Osteocyte (in vitro differentiated cells): ENCODE data around the gene HOOK1. TPM values are rescaled to one million over a fixed set of nuclear protein-coding genes. Genes with fewer than 3 reads are reported as not detected.
"Not testable (repeated sequence)": the region's sequence is repeated elsewhere in the genome, so short reads cannot be mapped to it uniquely, and the experiment has no call there.

Experiments
- DNase-seq: peaks from one replicate; pipeline ENCODE4 v3.0.0; 2021; ENCODE audit warnings: mixed read lengths; ENCODE audit not compliant: unreplicated experiment; ENCODE audit errors: extremely low spot score
- H3K27ac Mint-ChIP-seq: one replicate; pipeline ENCODE4 v1.8.0; 2021; ENCODE audit warnings: mild to moderate bottlenecking, mixed read lengths; ENCODE audit not compliant: unreplicated experiment
- H3K27me3 Mint-ChIP-seq: one replicate; pipeline ENCODE4 v1.8.0; 2021; ENCODE audit warnings: mixed read lengths; ENCODE audit not compliant: unreplicated experiment
- H3K36me3 Mint-ChIP-seq: one replicate; pipeline ENCODE4 v1.8.0; 2021; ENCODE audit warnings: mixed read lengths; ENCODE audit not compliant: unreplicated experiment
- H3K4me1 Mint-ChIP-seq: one replicate; pipeline ENCODE4 v1.8.0; 2021; ENCODE audit warnings: mixed read lengths; ENCODE audit not compliant: unreplicated experiment
- H3K4me3 Mint-ChIP-seq: one replicate; pipeline ENCODE4 v1.8.0; 2021; ENCODE audit warnings: mild to moderate bottlenecking, moderate library complexity, mixed read lengths; ENCODE audit not compliant: unreplicated experiment
- H3K9me3 Mint-ChIP-seq: one replicate; pipeline ENCODE4 v1.8.0; 2021; ENCODE audit warnings: mixed read lengths; ENCODE audit not compliant: unreplicated experiment
- CTCF ChIP-seq: fragments of 200-600 bp; sonication (generic); IDR thresholded peaks from 2 replicates; pipeline ENCODE4 v1.5.0; 2021; ENCODE audit warnings: antibody characterized with exemption, mild to moderate bottlenecking, moderate library complexity
- total RNA-seq: library from RNA; stranded (reverse); gene quantifications from 2 replicates; pipeline ENCODE4 v1.2.1, GENCODE V29; 2021

Gene HOOK1
- total RNA-seq, 1 donor from 2014 or later, result not detected

- H3K4me1 Mint-ChIP-seq, result peaks cover 6% of the 10 kb centered on the region
- no peaks in the 10 kb centered on the region for H3K9me3 Mint-ChIP-seq
- H3K4me3 Mint-ChIP-seq, result no peak overlapping the region
- DNase-seq, result no peak
- TF ChIP-seq CTCF, result no peak
- H3K27me3 Mint-ChIP-seq, result peaks cover 66% of the 10 kb centered on the region
- H3K27ac Mint-ChIP-seq, result no peak overlapping the region
- H3K36me3 Mint-ChIP-seq, result no peaks in the 10 kb centered on the region
These were observed 100.8 kb downstream of the HOOK1 start for GRCh38 chr1:59915516-59915915.

GRCh38 chr1:59917026-59917784 lies 102.5 kb downstream of the HOOK1 start:
- H3K4me1 Mint-ChIP-seq, result peaks cover 6% of the 10 kb centered on the region
- H3K27me3 Mint-ChIP-seq, result peaks cover 70% of the 10 kb centered on the region
- DNase-seq, result no peak
- no peak overlapping the region for H3K27ac Mint-ChIP-seq
- H3K36me3 Mint-ChIP-seq, result no peaks in the 10 kb centered on the region
- no peak overlapping the region for H3K4me3 Mint-ChIP-seq
- TF ChIP-seq CTCF, result no peak
- H3K9me3 Mint-ChIP-seq, result no peaks in the 10 kb centered on the region

GRCh38 chr1:59917785-59918180 lies 103.0 kb downstream of the HOOK1 start:
- Mint-ChIP-seq H3K27ac (no peak overlapping the region), H3K9me3 (no peaks in the 10 kb centered on the region), H3K36me3 (no peaks in the 10 kb centered on the region), H3K27me3 (peaks cover 72% of the 10 kb centered on the region), H3K4me3 (no peak overlapping the region), H3K4me1 (peaks cover 6% of the 10 kb centered on the region)
- no peak for TF ChIP-seq CTCF
- no peak for DNase-seq

GRCh38 chr1:59919746-59920145 lies 105.0 kb downstream of the HOOK1 start:
- peaks cover 10% of the 10 kb centered on the region for H3K9me3 Mint-ChIP-seq

GRCh38 chr1:59921258-59921899 lies 106.6 kb downstream of the HOOK1 start:
- not testable (repeated sequence) for H3K4me3 Mint-ChIP-seq, DNase-seq, H3K27ac Mint-ChIP-seq, H3K36me3 Mint-ChIP-seq
- Mint-ChIP-seq H3K9me3 (peaks cover 22% of the 10 kb centered on the region), H3K27me3 (peaks cover 78% of the 10 kb centered on the region), H3K4me1 (peaks cover 12% of the 10 kb centered on the region)

More at GRCh38 chr1:59919746-59920145, 105.0 kb downstream of the HOOK1 start:
- no peaks in the 10 kb centered on the region for H3K36me3 Mint-ChIP-seq
- H3K27ac Mint-ChIP-seq, result no peak overlapping the region
- DNase-seq, result no peak
- TF ChIP-seq CTCF, result no peak
- peaks cover 73% of the 10 kb centered on the region for H3K27me3 Mint-ChIP-seq
- no peak overlapping the region for H3K4me3 Mint-ChIP-seq
- H3K4me1 Mint-ChIP-seq, result peaks cover 6% of the 10 kb centered on the region
